Left cardiac atrium (tissue), 4 donors: ENCODE data around the gene ADAT1. TPM values are rescaled to one million over a fixed set of nuclear protein-coding genes. Genes with fewer than 3 reads are reported as not detected.
A peak's percentile ranks its signal among the peaks of the same experiment; 100 is the strongest.

Experiments used
- ATAC-seq, 2 donors: fragments of 200-7000 bp; cut with Tn5 transposase; one replicate each; pipeline ENCODE4 v1.9.1; 2020; ENCODE audit warnings: mild to moderate bottlenecking in 2 of 2, moderate library complexity in 2 of 2
- DNase-seq: peaks from one replicate; pipeline ENCODE4 v3.0.0-alpha.2; 2020
- intact Hi-C, 2 donors: fragments of 100-400 bp; cut with DNase I; formaldehyde crosslinking; loops; one replicate each; pipeline versions ENCODE4 v1.14.1 to v1.15.1; 2022 to 2023
- long read RNA-seq: library from polyadenylated mRNA; unstranded; transcript quantifications from one replicate; pipeline ENCODE4 v2.0.0, GENCODE V29; 2021
- total RNA-seq, 2 donors: library from RNA; stranded (reverse); fragmentation: NEBNext Ultra II Directional; extraction: Animal tissue kit (Norgen Biotek cat#: 25700); gene quantifications; one replicate each; pipeline ENCODE4 v1.2.1, GENCODE V29; 2021
- donor health status: DM: no; HTN: yes; CAD: no.
- donor health status: DM: no; HTN: yes; CAD: no; lungs with severe emphysema.
- donor health status: DM: yes; HTN: yes; CAD: no.
- donor health status: Dilated cardiomyopathy.

Gene ADAT1, protein sequence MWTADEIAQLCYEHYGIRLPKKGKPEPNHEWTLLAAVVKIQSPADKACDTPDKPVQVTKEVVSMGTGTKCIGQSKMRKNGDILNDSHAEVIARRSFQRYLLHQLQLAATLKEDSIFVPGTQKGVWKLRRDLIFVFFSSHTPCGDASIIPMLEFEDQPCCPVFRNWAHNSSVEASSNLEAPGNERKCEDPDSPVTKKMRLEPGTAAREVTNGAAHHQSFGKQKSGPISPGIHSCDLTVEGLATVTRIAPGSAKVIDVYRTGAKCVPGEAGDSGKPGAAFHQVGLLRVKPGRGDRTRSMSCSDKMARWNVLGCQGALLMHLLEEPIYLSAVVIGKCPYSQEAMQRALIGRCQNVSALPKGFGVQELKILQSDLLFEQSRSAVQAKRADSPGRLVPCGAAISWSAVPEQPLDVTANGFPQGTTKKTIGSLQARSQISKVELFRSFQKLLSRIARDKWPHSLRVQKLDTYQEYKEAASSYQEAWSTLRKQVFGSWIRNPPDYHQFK
- 10 to 100 TPM; 18.6 to 25.3 TPM for total RNA-seq
- long read RNA-seq, transcript ADAT1-201 (11 exons, 1,869 nt): major isoform, 5 of 12 reads
- long read RNA-seq, partial matches to known transcripts: 4 of 12 reads
- long read RNA-seq, other reads (novel, unspliced or antisense): 3 of 12 reads

DNA sequence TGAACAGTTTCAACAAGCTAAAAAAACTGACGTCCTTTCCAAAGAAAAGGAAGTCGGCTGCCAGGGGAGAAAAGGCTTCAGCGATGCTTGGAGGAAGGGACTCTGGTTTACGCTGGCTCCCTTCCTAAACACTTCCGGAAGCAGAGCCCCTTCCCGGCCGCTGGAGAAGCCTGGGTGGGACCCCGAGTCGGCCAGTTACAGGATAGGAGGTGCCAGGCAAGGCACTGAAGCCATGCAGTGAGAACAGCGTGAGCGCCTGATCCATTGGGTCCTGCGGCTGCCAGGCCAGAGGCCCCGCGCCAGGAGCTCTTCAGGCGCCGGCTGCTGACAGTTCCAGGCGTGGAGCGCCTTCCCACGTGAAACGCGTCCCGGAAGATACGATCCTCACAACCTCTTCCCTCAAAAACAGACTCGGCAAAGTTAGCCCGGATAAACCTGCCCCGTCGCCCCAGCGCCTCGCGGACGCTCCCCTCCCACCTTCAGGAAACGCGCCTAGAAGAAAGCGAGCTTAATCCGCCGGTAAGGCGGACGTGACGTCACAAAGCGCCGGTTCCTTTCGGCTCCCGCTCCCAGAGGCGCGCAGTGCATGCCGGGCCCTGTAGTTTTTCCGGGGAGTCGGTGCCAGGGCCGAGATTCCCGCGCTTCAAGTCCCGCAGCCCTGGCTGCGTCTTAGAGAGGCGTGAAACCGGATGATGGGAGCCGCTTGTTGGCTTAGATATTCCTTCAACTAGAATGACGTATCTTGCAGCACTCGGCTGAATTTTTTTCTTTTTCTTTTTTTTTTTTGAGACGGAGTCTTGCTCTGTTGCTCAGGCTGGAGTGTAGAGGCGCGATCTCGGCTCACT is at the start of gene ADAT1:
TSS of gene ADAT1 (minus strand) at position 521 of the 845 bp plus-strand sequence. CDS start 2,482 bp downstream, outside the sequence.
- intact Hi-C loops: loop anchor here in 1 of 2 donors (2.0 kb wide), 1 partner anchor 68 kb away; no protein-coding TSS in a partner anchor
- peak; percentile 97 to 99 for ATAC-seq

GRCh38 chr16:75667503-75667902 is 44.4 kb upstream of the ADAT1 start:
- ATAC-seq (no peak), DNase-seq (no peak)
- intact Hi-C loops: no loop called here

More for the DNA sequence above, at the start of gene ADAT1:
- peak; percentile 100 for DNase-seq

DNA sequence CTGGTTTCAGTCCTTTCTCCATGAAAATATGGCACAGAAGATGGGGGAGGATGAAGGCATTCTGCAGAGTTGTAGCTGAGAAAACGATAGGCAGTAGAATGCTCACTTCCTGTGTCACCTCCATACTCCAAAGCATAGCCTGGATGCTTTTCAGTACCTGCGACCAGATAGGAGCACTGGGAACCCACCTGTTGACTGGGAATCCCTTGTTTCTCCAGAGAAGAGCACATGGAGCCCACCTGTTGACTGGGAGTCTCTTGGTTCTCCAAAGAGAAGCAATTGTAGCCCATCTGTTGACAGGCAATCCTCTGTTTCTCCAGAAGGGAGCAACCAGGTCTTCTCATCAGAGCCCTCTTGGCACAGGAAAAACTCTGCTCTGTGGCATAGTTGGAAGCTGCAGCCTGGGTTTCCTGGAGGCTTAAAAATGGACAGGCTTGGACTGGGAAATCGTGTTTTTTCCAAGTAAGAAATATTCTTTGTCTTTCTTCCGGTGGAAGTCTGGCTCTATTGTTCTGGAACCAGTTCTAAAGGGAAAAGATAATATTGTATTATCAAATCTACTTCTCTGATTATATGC is 37.7 kb upstream of the ADAT1 start:
- intact Hi-C loops: no loop called here
- DNase-seq: no peak
- ATAC-seq: peak; percentile 41 to 66

DNA sequence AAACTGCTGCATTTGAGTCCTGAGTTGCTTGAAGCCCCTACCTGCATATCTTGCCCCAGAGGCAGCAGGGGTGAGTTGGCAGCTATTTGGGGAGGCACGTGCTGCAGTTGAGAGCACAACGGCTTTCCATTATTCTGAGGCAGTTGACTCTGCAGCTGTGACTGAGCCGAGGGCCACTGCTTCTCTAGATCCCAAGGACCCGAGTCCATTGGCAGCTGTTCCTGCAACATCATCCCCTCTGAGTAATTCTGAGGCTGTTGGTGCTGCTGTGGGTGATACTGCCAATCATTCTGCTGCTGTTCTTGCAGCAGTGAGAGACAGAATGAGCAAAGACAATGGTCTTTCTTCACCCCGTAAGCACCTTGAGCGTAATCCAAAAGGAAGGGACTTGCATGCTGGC is 37.2 kb upstream of the ADAT1 start:
- ATAC-seq: no peak
- no peak for DNase-seq
- intact Hi-C loops: no loop called here

- intact Hi-C loops: loop anchor here in 1 of 2 donors (10.0 kb wide), 1 partner anchor 107 kb away; no protein-coding TSS in a partner anchor
- no peak for ATAC-seq
- no peak for DNase-seq
These were observed 35.1 kb upstream of the ADAT1 start for GRCh38 chr16:75658175-75658574.

- ATAC-seq: no peak
- intact Hi-C loops: loop anchor here in 1 of 2 donors (10.0 kb wide), 1 partner anchor 111 kb away; no protein-coding TSS in a partner anchor
- DNase-seq: no peak
These were observed 30.8 kb upstream of the ADAT1 start for GRCh38 chr16:75653922-75654321.

DNA sequence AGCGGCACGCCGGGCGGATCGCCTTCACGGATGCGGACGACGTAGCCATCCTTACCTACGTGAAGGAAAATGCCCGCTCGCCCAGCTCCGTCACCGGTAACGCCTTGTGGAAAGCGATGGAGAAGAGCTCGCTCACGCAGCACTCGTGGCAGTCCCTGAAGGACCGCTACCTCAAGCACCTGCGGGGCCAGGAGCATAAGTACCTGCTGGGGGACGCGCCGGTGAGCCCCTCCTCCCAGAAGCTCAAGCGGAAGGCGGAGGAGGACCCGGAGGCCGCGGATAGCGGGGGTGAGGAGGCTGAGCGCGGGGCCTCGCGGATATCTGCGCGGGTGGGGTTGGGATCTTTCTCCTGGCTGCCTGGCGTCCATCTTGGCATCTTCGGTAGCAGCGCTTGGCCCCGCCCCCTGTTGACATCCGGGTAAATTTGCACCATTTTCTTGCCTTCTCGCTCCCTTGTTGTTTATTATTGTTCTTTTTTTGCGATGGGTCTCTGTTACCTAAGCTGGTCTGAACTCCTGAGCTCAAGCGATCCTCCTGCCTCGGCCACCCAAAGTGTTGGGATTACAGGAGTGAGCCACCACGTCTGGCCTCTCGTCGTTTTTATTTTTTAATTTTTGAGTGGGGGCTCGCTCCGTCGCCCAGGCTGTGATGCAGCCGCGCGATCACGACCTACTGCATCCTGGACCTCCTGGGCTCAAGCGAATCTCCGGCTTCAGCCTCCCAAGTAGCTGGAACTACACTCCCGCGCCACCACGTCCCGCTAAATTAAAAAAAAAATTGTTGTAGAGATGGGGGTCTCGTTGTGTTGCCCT is 25.4 kb upstream of the ADAT1 start:
- peak; percentile 87 for DNase-seq
- intact Hi-C loops: no loop called here
- peak; percentile 78 to 82 for ATAC-seq

DNA sequence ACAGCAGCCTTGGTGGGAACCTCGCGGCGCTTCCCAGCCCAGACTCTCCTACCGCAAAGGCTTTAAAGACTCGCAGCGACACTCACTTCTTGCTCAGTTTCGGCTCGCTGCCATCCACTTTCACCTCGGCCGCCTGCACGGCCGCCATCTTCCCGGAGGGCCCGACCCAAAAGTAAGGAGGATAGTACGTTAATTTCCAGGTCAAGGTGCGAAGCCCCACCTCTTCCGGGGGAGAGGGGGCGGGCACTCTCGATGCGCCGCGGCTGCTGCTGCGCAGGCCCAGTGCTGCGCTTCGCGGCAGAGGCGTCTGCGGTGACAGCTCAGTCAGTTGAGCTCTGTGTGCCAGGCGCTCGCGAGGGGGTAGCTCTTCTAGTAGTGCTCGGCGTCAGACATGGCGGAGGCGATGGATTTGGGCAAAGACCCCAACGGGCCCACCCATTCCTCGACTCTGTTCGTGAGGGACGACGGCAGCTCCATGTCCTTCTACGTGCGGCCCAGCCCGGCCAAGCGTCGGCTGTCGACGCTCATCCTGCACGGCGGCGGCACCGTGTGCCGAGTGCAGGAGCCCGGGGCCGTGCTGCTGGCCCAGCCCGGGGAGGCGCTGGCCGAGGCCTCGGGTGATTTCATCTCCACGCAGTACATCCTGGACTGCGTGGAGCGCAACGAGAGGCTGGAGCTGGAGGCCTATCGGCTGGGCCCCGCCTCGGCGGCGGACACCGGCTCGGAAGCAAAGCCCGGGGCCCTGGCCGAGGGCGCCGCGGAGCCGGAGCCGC is 24.6 kb upstream of the ADAT1 start, which contains the start of the genes KARS1 and TERF2IP:
TSS of gene KARS1 (minus strand) at position 174 of the 773 bp plus-strand sequence. CDS start at position 148, 26 bp downstream.
TSS of gene TERF2IP (plus strand) at position 282 of the 773 bp plus-strand sequence. CDS start at position 392, 110 bp downstream.
- intact Hi-C loops: no loop called here
- ATAC-seq (peak; percentile 98), DNase-seq (peak; percentile 94)

GRCh38 chr16:75647112-75647491 is 24.0 kb upstream of the ADAT1 start:
- intact Hi-C loops: no loop called here

GRCh38 chr16:75644240-75645012 is 21.3 kb upstream of the ADAT1 start:
- DNase-seq: no peak

More at GRCh38 chr16:75647112-75647491, 24.0 kb upstream of the ADAT1 start:
- ATAC-seq: peak; percentile 20 to 29
- no peak for DNase-seq

DNA sequence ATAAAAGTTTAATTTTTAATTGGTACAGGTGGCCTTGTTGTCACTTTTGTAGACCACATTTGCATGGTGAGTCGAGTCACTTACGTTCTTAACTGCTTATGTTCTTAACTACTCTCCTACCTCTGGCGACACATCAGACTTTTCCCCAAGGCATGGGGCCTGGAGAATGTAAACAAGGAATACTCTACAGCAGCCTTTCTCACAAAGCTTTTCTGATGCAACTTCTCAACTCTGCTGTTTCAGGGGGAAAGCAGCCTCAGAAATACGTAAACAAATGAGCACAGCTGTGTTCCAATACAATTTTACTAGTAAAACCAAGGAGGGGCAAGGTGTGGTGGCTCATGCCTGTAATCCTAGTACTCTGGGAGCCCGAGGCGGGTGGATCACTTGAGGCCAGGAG is 17.5 kb upstream of the ADAT1 start:
- DNase-seq: no peak
- ATAC-seq: no peak
- intact Hi-C loops: no loop called here

More at GRCh38 chr16:75644240-75645012, 21.3 kb upstream of the ADAT1 start:
- intact Hi-C loops: no loop called here
- ATAC-seq: no peak

DNA sequence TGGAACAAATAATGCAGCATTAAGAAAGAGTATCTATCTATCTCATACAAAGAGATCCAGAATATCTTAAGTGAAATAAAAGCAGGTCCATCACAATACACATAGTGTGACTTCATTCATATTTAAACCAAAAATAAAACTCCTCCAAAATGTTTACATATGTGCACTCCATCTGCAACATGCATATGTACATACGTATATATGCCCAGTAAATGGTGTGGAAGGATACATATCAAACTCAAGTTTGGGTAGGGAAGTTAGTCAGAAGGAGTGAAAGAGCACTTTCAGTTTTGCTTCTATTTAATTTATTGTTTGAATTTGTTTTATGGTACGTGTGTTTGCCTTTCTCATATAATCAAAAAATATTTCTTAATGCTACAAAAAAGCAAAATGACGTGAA is 12.0 kb upstream of the ADAT1 start:
- ATAC-seq (no peak), DNase-seq (no peak)
- intact Hi-C loops: no loop called here

- DNase-seq: no peak
- no peak for ATAC-seq
- intact Hi-C loops: no loop called here
These were observed 9.8 kb upstream of the ADAT1 start for GRCh38 chr16:75632857-75633256.

DNA sequence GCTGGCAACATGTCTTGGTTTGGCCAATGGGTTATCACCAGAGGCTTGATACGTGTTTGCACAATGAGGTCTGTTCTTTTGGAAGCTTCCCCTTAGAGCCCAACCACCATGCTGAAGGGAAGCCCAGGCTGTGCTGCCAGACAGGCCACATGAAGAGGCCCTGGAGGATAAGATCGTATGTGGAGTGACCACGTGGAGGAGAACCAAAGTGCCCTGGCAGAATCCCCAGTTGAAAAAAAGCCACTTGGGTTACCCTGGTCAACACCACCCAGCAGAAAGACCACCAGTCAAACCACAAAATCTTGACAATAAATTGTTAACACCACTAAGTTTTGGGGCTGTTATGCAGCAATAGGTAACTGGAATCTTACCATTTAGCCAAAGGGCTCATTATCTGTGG is 7.0 kb upstream of the ADAT1 start:
- intact Hi-C loops: no loop called here
- ATAC-seq (no peak), DNase-seq (no peak)

DNA sequence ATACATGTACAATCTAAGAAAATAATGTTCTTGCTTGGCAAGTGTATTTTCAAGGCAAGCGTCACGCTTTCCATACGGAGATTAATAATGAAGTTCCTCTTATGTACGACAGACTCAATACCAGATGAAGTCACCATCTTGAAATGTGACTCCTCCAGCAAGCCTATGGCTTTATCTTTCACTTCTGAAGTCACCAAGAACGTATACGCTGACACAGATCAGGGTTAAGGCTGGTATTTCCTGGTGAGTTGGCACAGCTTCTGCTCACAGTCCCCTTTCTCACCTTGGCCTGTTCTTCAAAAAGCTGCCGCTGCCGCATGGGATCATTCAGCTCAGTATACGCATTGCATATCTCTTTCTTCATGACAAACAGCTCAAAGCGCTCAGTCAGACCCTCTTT is 6.1 kb upstream of the ADAT1 start:
- intact Hi-C loops: no loop called here
- DNase-seq (no peak), ATAC-seq (no peak)

- DNase-seq (no peak), ATAC-seq (no peak)
- intact Hi-C loops: no loop called here
These were observed 5.3 kb upstream of the ADAT1 start for GRCh38 chr16:75628351-75628750.

DNA sequence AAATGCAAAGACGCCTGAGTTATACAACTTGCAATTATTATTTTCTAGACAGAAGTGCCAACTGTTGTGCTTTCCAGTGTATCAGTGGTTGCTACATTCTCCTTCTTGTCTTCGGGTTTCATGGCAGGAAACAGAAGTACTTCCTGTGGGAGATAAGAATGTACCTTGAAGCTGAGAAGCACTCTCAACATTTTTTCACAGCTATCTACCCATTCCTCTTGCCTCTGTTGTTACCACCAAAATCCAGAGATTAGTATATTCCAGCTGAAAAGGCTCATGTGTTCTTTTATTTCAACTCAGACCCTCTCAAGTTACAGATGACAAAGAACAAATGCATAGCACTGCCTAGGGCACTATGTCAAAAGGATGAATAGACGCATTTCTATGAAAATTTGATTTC is 4.8 kb upstream of the ADAT1 start:
- intact Hi-C loops: no loop called here
- DNase-seq: no peak

More for the DNA sequence above, 4.8 kb upstream of the ADAT1 start:
- no peak for ATAC-seq
